A673 (cell line): ENCODE results near the gene FOXF1. TPM values are rescaled to one million over a fixed set of nuclear protein-coding genes. Genes with fewer than 3 reads are reported as not detected.

Experiments
- BruUV-seq: library from RNA; stranded (reverse); fragments of 400-500 nt; replicated peaks from 2 replicates; lab custom pipeline; 2021; lab: Mats Ljungman, UMichigan
- CTCF ChIA-PET: fragments of 300-600 bp; sonication (Branson Sonifier 250); formaldehyde crosslinking; loops from one replicate; lab custom pipeline; 2022; ENCODE audit warnings: antibody characterized with exemption; lab: Charles Lee
- POLR2A ChIA-PET: fragments of 300-600 bp; sonication (Branson Sonifier 250); formaldehyde crosslinking; loops from one replicate; lab custom pipeline; 2022; ENCODE audit warnings: antibody characterized with exemption; ENCODE audit not compliant: low non-redundant PET; lab: Charles Lee
- DNase-seq: peaks from one replicate; pipeline ENCODE4 v3.0.0-alpha.2; 2015; ENCODE audit warnings: low spot score
- H3K27ac ChIP-seq: fragments of 200-600 bp; sonication (generic); 2 replicates; pipeline ENCODE4 v1.5.1; 2016; ENCODE audit warnings: mixed run types, low read depth, mild to moderate bottlenecking, mixed read lengths, antibody characterized with exemption, low read length; ENCODE audit not compliant: poor library complexity, severe bottlenecking
- H3K27me3 ChIP-seq: fragments of 200-600 bp; sonication (generic); replicated peaks from 2 replicates; pipeline ENCODE4 v1.6.1; 2017; ENCODE audit warnings: mixed run types, low read depth, mild to moderate bottlenecking, mixed read lengths, antibody characterized with exemption, low read length; ENCODE audit not compliant: insufficient read depth, poor library complexity
- H3K36me3 ChIP-seq: fragments of 200-600 bp; sonication (generic); 2 replicates; pipeline ENCODE4 v1.6.1; 2016; ENCODE audit warnings: mixed run types, mild to moderate bottlenecking, mixed read lengths, antibody characterized with exemption, low read length; ENCODE audit not compliant: insufficient read depth, poor library complexity, severe bottlenecking
- H3K4me1 ChIP-seq: fragments of 200-600 bp; sonication (generic); 2 replicates; pipeline ENCODE4 v1.6.1; 2017; ENCODE audit warnings: mixed run types, mild to moderate bottlenecking, mixed read lengths, antibody characterized with exemption, low read length; ENCODE audit not compliant: insufficient read depth, poor library complexity, severe bottlenecking
- H3K4me3 ChIP-seq: fragments of 200-600 bp; sonication (generic); 2 replicates; pipeline ENCODE4 v1.5.1; 2016; ENCODE audit warnings: low read depth, mixed run types, mild to moderate bottlenecking, mixed read lengths, low read length; ENCODE audit not compliant: poor library complexity, severe bottlenecking
- H3K9me3 ChIP-seq: fragments of 200-600 bp; sonication (generic); 2 replicates; pipeline ENCODE4 v1.6.1; 2016; ENCODE audit warnings: mixed run types, low read depth, mild to moderate bottlenecking, mixed read lengths, antibody characterized with exemption, low read length; ENCODE audit not compliant: poor library complexity, severe bottlenecking
- CTCF ChIP-seq: fragments of 300-800, 200-600 bp; sonication (generic); conservative IDR thresholded peaks from 2 replicates; pipeline ENCODE4 v1.5.1; 2017; ENCODE audit warnings: low read depth, mild to moderate bottlenecking, antibody characterized with exemption, low read length, moderate library complexity, mixed read lengths
- EZH2 ChIP-seq: fragments of 200-600 bp; sonication (generic); IDR thresholded peaks from 2 replicates; pipeline ENCODE4 v1.6.1; 2017; ENCODE audit warnings: borderline replicate concordance, low read depth, mild to moderate bottlenecking, mixed read lengths, antibody characterized with exemption, low read length; ENCODE audit not compliant: poor library complexity, severe bottlenecking
- intact Hi-C: fragments of 100-400 bp; cut with micrococcal nuclease; formaldehyde crosslinking; loops from one replicate; pipeline ENCODE4 v1.10.0; 2022; ENCODE audit not compliant: unreplicated experiment
- total RNA-seq: library from RNA; stranded (reverse); gene quantifications from 2 replicates; pipeline ENCODE4 v1.2.3, GENCODE V29; 2021

The FOXF1 gene
- total RNA-seq, 1 experiment from 2014 or later, result not detected

GRCh38 chr16:86522634-86523033, 12.3 kb downstream of the FOXF1 start:
- BruUV-seq, result no TSS peak
- no peak for TF ChIP-seq EZH2
- TF ChIP-seq CTCF, result no peak
- no peak for DNase-seq
- POLR2A ChIA-PET, result no interaction called here
- Histone ChIP-seq H3K27ac (no peak overlapping the region), H3K36me3 (no peaks in the 10 kb centered on the region), H3K4me1 (no peaks in the 10 kb centered on the region), H3K4me3 (no peak overlapping the region), H3K9me3 (no peaks in the 10 kb centered on the region), H3K27me3 (peaks cover 89% of the 10 kb centered on the region)
- intact Hi-C loops, result no loop called here
- CTCF ChIA-PET, result no interaction called here

- no peak overlapping the region for H3K27ac ChIP-seq
- no TSS peak for BruUV-seq
- DNase-seq, result no peak
- no peaks in the 10 kb centered on the region for H3K4me1 ChIP-seq
- peaks cover 82% of the 10 kb centered on the region for H3K27me3 ChIP-seq
- H3K9me3 ChIP-seq, result no peaks in the 10 kb centered on the region
- ChIA-PET CTCF (no interaction called here), POLR2A (no interaction called here)
- TF ChIP-seq CTCF (no peak), EZH2 (no peak)
- H3K4me3 ChIP-seq, result no peak overlapping the region
- intact Hi-C loops, result no loop called here
- no peaks in the 10 kb centered on the region for H3K36me3 ChIP-seq
Measured at GRCh38 chr16:86523166-86523740, 12.9 kb downstream of the FOXF1 start.

- Histone ChIP-seq H3K27ac (no peak overlapping the region), H3K9me3 (no peaks in the 10 kb centered on the region), H3K4me1 (no peaks in the 10 kb centered on the region), H3K27me3 (peaks cover 75% of the 10 kb centered on the region), H3K4me3 (no peak overlapping the region), H3K36me3 (no peaks in the 10 kb centered on the region)
- DNase-seq, result no peak
- intact Hi-C loops, result no loop called here
- ChIA-PET POLR2A (no interaction called here), CTCF (no interaction called here)
- no TSS peak for BruUV-seq
- TF ChIP-seq EZH2 (no peak), CTCF (no peak)
Measured at GRCh38 chr16:86524029-86524428, 13.7 kb downstream of the FOXF1 start.
